Measurements from ENCODE around the gene NFE2L1. TPM values are rescaled to one million over a fixed set of nuclear protein-coding genes. Genes with fewer than 3 reads are reported as not detected.
"Not testable (repeated sequence)": the region's sequence is repeated elsewhere in the genome, so short reads cannot be mapped to it uniquely, and the experiment has no call there.

NFE2L1 gene
- total RNA-seq, 1 donor from 2014 or later = 445 TPM

GRCh38 chr17:48016112-48016511 lies 32.0 kb upstream of the NFE2L1 start:
- H3K9me3 Mint-ChIP-seq (ENCODE audit: low read depth) = no peaks in the 10 kb centered on the region
- H3K4me3 Mint-ChIP-seq (ENCODE audit: unreplicated experiment) = no peak overlapping the region
- peaks cover 19% of the 10 kb centered on the region for H3K4me1 Mint-ChIP-seq (ENCODE audit: low read depth)
- no peaks in the 10 kb centered on the region for H3K36me3 Mint-ChIP-seq (ENCODE audit: low read depth)
- no peak for TF ChIP-seq CTCF (IDR thresholded peaks at IDR 0.05)
- H3K27ac Mint-ChIP-seq (ENCODE audit: unreplicated experiment) = no peak overlapping the region
- no peak for DNase-seq (ENCODE audit: low spot score)
- H3K27me3 Mint-ChIP-seq (ENCODE audit: low read depth) = peaks cover 6% of the 10 kb centered on the region

DNA sequence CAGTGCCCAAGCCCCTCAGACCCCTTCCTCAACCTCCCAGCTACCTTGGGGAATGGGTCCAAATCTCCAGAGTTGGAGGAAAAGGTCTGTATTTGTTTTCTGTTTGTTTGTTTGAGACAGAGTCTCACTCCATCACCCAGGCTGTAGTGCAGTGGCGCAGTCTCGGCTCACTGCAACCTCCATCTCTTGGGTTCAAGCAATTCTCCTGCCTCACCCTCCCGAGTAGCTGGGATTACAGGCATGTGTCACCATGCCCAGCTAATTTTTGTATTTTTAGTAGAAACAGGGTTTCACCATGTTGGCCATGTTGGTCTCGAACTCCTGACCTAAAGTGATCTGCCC lies 30.4 kb upstream of the NFE2L1 start:
- not testable (repeated sequence) for H3K4me1 Mint-ChIP-seq (ENCODE audit: low read depth); H3K27me3 Mint-ChIP-seq (ENCODE audit: low read depth); H3K9me3 Mint-ChIP-seq (ENCODE audit: low read depth); H3K27ac Mint-ChIP-seq (ENCODE audit: unreplicated experiment); H3K4me3 Mint-ChIP-seq (ENCODE audit: unreplicated experiment); DNase-seq (ENCODE audit: low spot score); H3K36me3 Mint-ChIP-seq (ENCODE audit: low read depth)

DNA sequence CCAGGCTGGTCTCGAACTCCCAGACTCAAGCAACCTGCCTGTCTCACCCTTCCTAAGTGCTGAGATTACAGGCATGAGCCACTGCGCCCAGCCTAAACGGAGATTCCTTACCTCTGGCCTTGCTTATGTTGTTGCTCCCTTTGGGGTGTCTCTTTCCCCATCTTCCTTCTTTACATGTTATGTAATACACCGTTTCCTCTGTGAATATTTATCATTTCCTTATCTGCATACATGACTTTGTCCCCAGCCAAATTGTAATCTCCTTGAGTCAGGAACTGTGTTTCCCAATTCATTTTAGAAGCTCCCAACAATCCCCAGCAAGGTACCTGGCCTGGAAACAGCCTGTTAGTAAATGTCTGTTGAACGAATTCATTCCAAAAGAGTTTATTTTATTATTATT lies 26.2 kb upstream of the NFE2L1 start:
- no peaks in the 10 kb centered on the region for H3K36me3 Mint-ChIP-seq (ENCODE audit: low read depth)

DNA sequence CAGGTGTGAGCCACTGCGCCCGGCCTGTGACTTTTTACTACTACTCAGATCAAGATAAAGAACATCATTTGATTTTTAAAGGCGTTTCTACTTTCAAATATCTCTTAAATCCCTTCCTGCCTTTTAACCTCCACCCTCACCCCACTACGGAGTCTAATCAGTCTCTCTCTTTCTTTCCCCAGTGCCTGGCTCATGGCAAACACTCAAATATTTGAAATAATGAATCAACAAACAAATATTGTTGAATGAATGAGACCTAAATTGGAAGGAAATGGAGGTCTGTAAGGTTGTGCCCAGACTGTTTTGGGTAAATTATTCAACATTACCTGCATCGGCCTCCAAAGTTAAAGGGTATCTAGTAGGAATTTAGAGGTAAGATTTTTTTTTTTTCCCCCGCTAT lies 25.3 kb upstream of the NFE2L1 start:
- no peaks in the 10 kb centered on the region for H3K27me3 Mint-ChIP-seq (ENCODE audit: low read depth)
- no peaks in the 10 kb centered on the region for H3K36me3 Mint-ChIP-seq (ENCODE audit: low read depth)
- TF ChIP-seq CTCF (IDR thresholded peaks at IDR 0.05) = no peak
- H3K9me3 Mint-ChIP-seq (ENCODE audit: low read depth) = no peaks in the 10 kb centered on the region
- H3K4me1 Mint-ChIP-seq (ENCODE audit: low read depth) = peaks cover 40% of the 10 kb centered on the region
- no peak overlapping the region for H3K4me3 Mint-ChIP-seq (ENCODE audit: unreplicated experiment)
- no peak for DNase-seq (ENCODE audit: low spot score)
- no peak overlapping the region for H3K27ac Mint-ChIP-seq (ENCODE audit: unreplicated experiment)

More for the DNA sequence above, 26.2 kb upstream of the NFE2L1 start:
- Mint-ChIP-seq H3K4me3 (ENCODE audit: unreplicated experiment) (no peak overlapping the region), H3K4me1 (ENCODE audit: low read depth) (peaks cover 39% of the 10 kb centered on the region), H3K27me3 (ENCODE audit: low read depth) (no peaks in the 10 kb centered on the region), H3K27ac (ENCODE audit: unreplicated experiment) (no peak overlapping the region), H3K9me3 (ENCODE audit: low read depth) (no peaks in the 10 kb centered on the region)
- no peak for TF ChIP-seq CTCF (IDR thresholded peaks at IDR 0.05)
- DNase-seq (ENCODE audit: low spot score) = no peak

- Mint-ChIP-seq H3K27ac (ENCODE audit: unreplicated experiment) (peak overlapping the region; percentile 94), H3K27me3 (ENCODE audit: low read depth) (no peaks in the 10 kb centered on the region), H3K4me1 (ENCODE audit: low read depth) (peaks cover 40% of the 10 kb centered on the region), H3K36me3 (ENCODE audit: low read depth) (no peaks in the 10 kb centered on the region), H3K4me3 (ENCODE audit: unreplicated experiment) (peak overlapping the region; percentile 67), H3K9me3 (ENCODE audit: low read depth) (no peaks in the 10 kb centered on the region)
- TF ChIP-seq CTCF (IDR thresholded peaks at IDR 0.05) = peak; percentile 69
- DNase-seq (ENCODE audit: low spot score) = peak; percentile 98
Measured at GRCh38 chr17:48023400-48024148, 24.6 kb upstream of the NFE2L1 start.
